ENCODE results near the gene RFPL4A. TPM values are rescaled to one million over a fixed set of nuclear protein-coding genes. Genes with fewer than 3 reads are reported as not detected.
"Not testable (repeated sequence)": the region's sequence is repeated elsewhere in the genome, so short reads cannot be mapped to it uniquely, and the experiment has no call there.

The RFPL4A gene
- total RNA-seq, 4 donors from 2014 or later: not detected

- Histone ChIP-seq H3K4me1 (no peaks in the 10 kb centered on the region), H3K27ac (replicated peaks in 1 of 4) (no peak overlapping the region), H3K9me3 (peaks cover 0 to 9% (median 3%) of the 10 kb centered on the region in 4 donors), H3K4me3 (no peak overlapping the region), H3K36me3 (no peaks in the 10 kb centered on the region), H3K27me3 (peaks cover 0 to 61% (median 15%) of the 10 kb centered on the region in 4 donors)
- intact Hi-C loops (cut with DNase I): no loop called here
- DNase-seq (ENCODE audit: extremely low spot score): no peak
- TF ChIP-seq POLR2A (IDR thresholded peaks at IDR 0.05; ENCODE audit: low read depth): no peak
- no peak for TF ChIP-seq CTCF (IDR thresholded peaks at IDR 0.05)
- no peak for TF ChIP-seq POLR2AphosphoS5 (IDR thresholded peaks at IDR 0.05)
- no peak for TF ChIP-seq EP300 (IDR thresholded peaks at IDR 0.05)
- WGBS: 76% methylated on average over 5 of the region's 5 CpGs
Measured at GRCh38 chr19:55720214-55720746, 38.6 kb upstream of the RFPL4A start.

GRCh38 chr19:55720801-55721200 is 38.1 kb upstream of the RFPL4A start:
- intact Hi-C loops (cut with DNase I): no loop called here
- DNase-seq (ENCODE audit: extremely low spot score): no peak
- peaks cover 0 to 61% (median 15%) of the 10 kb centered on the region in 4 donors for H3K27me3 ChIP-seq
- TF ChIP-seq POLR2A (IDR thresholded peaks at IDR 0.05; ENCODE audit: low read depth): no peak
- no peak for TF ChIP-seq CTCF (IDR thresholded peaks at IDR 0.05)
- no peak for TF ChIP-seq POLR2AphosphoS5 (IDR thresholded peaks at IDR 0.05)
- TF ChIP-seq EP300 (IDR thresholded peaks at IDR 0.05): no peak
- no peaks in the 10 kb centered on the region for H3K36me3 ChIP-seq
- no peak overlapping the region for H3K27ac ChIP-seq (replicated peaks in 1 of 4)
- H3K9me3 ChIP-seq: peaks cover 0 to 9% (median 3%) of the 10 kb centered on the region in 4 donors
- no peaks in the 10 kb centered on the region for H3K4me1 ChIP-seq
- no peak overlapping the region for H3K4me3 ChIP-seq
- 92% methylated on average over 3 of the region's 3 CpGs for WGBS

GRCh38 chr19:55723491-55723890 is 35.4 kb upstream of the RFPL4A start:
- Histone ChIP-seq H3K27me3 (peaks cover 0 to 38% (median 12%) of the 10 kb centered on the region in 4 donors), H3K36me3 (no peaks in the 10 kb centered on the region), H3K27ac (replicated peaks in 1 of 4) (no peak overlapping the region), H3K4me1 (no peaks in the 10 kb centered on the region), H3K9me3 (peaks cover 0 to 9% (median 3%) of the 10 kb centered on the region in 4 donors), H3K4me3 (no peak overlapping the region)
- WGBS: 81% methylated on average over 8 of the region's 8 CpGs
- TF ChIP-seq POLR2AphosphoS5 (IDR thresholded peaks at IDR 0.05) (no peak), CTCF (IDR thresholded peaks at IDR 0.05) (no peak), EP300 (IDR thresholded peaks at IDR 0.05) (no peak), POLR2A (IDR thresholded peaks at IDR 0.05; ENCODE audit: low read depth) (no peak)
- no peak for DNase-seq (ENCODE audit: extremely low spot score)
- intact Hi-C loops (cut with DNase I): no loop called here

- intact Hi-C loops (cut with DNase I); H3K4me1 ChIP-seq; H3K4me3 ChIP-seq; H3K27ac ChIP-seq (replicated peaks in 1 of 4); DNase-seq (ENCODE audit: extremely low spot score); H3K36me3 ChIP-seq; H3K27me3 ChIP-seq; H3K9me3 ChIP-seq: not testable (repeated sequence)
- WGBS: 80% methylated on average over 2 of the region's 2 CpGs
Measured at GRCh38 chr19:55730378-55730777, 28.5 kb upstream of the RFPL4A start.

GRCh38 chr19:55738302-55738701 is 20.6 kb upstream of the RFPL4A start, which contains the start of gene NLRP9:
Gene NLRP9 (minus strand): TSS chr19:55738402. CDS start chr19:55738374, 28 bp downstream.
- 84% methylated on average over 3 of the region's 3 CpGs for WGBS
- H3K9me3 ChIP-seq: no peaks in the 10 kb centered on the region
- DNase-seq (ENCODE audit: extremely low spot score): no peak

More at GRCh38 chr19:55738302-55738701, 20.6 kb upstream of the RFPL4A start, which contains the start of gene NLRP9:
- no peaks in the 10 kb centered on the region for H3K4me1 ChIP-seq
- intact Hi-C loops (cut with DNase I): no loop called here
- H3K27me3 ChIP-seq: peaks cover 0 to 11% (median 0%) of the 10 kb centered on the region in 4 donors
- H3K4me3 ChIP-seq: no peak within 1 kb of the TSS
- no peak within 1 kb of the TSS for H3K27ac ChIP-seq (replicated peaks in 1 of 4)
- H3K36me3 ChIP-seq: no peaks in the 10 kb centered on the region
- TF ChIP-seq EP300 (IDR thresholded peaks at IDR 0.05): no peak
- TF ChIP-seq CTCF (IDR thresholded peaks at IDR 0.05): no peak
- TF ChIP-seq POLR2A (IDR thresholded peaks at IDR 0.05; ENCODE audit: low read depth): no peak
- TF ChIP-seq POLR2AphosphoS5 (IDR thresholded peaks at IDR 0.05): no peak
